Subcutaneous adipose tissue (tissue), 4 donors: ENCODE data around the gene IRX5. TPM values are rescaled to one million over a fixed set of nuclear protein-coding genes. Genes with fewer than 3 reads are reported as not detected.

Experiments
- CTCF ChIP-seq: fragments of 450-650 bp; IDR thresholded peaks from one replicate; pipeline ENCODE4 v1.5.1; 2016; ENCODE audit warnings: low read depth, mild to moderate bottlenecking, control low read depth, antibody characterized with exemption, moderate library complexity
- total RNA-seq, 4 donors: library from RNA; depleted of rRNA; stranded (reverse); fragments of >200 nt; gene quantifications; one replicate each; pipeline ENCODE4 v1.1.0, GENCODE V29; 2016

IRX5 gene
- total RNA-seq, 4 donors from 2014 or later, result 0.65 to 6.8 (median 4.8) TPM

DNA sequence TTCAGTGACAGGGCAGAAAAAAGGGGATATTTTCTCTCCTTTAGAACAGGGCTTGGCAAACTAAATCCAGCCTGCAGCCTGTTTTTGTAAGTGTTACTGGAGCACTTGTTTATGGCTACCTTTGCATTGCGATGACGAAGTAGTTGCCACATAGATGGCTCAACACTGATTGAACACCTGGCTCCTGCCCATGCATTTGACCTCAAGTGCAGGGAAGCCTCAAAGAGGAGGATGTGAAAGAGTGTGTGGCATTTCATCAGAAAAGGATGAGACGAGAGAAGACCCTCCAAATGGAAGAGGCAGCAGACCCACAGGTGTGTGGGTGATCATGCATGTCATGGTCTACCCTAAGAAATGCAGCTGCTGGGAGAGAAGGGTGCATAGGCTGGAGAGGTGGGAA lies 32.7 kb upstream of the IRX5 start:
- no peak for TF ChIP-seq CTCF

GRCh38 chr16:54901606-54902005 lies 29.1 kb upstream of the IRX5 start:
- no peak for TF ChIP-seq CTCF

GRCh38 chr16:54903047-54903446 lies 27.6 kb upstream of the IRX5 start:
- no peak for TF ChIP-seq CTCF

- no peak for TF ChIP-seq CTCF
These were observed 19.6 kb upstream of the IRX5 start for GRCh38 chr16:54911079-54911478.

DNA sequence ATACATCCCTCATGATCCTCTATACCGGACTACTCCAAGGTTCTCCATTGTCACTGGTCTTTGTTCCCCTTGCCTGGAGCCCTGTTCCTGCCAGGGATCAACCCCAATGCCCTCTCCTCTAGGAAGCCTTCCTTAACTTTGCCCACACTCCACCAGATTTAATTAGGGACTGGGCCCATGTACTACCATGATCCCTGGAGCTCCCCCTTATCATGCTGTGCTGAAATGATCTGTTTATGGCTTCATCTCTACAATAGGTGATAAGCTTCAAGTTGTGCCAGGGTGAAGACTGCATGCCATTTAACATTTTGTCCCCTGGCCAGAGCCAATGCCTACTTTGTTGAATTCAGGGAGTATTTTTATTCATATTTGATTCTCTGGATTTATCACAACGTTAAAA lies 17.9 kb upstream of the IRX5 start:
- TF ChIP-seq CTCF, result no peak

DNA sequence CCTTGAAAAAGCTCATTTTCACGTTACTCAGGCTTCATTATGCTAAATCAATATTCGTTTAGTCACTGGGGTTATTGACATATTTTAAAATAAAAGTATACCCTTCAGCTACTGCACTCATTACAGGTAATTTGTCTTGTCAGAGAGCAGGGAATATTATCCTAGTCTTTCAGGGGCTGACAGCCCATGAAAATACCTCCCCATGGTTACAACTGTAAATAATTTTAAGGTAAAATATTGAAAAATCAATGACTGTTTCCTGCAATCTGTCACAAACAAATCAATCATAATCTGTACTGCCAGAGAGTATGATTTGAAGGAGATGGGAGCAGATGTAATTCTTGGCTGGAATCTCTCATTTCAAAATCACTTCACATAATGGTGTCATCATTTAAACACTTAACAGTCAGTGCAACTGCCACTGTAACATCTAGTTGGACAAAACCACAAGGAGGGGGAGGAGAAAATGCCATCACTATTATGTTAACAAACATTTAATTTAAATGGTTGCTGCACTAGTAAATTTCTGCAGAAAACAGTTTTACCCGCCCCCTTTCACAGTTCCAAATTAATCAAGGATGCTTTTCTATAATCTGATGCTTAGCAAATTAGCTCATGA lies 9.3 kb upstream of the IRX5 start:
- TF ChIP-seq CTCF, result no peak

DNA sequence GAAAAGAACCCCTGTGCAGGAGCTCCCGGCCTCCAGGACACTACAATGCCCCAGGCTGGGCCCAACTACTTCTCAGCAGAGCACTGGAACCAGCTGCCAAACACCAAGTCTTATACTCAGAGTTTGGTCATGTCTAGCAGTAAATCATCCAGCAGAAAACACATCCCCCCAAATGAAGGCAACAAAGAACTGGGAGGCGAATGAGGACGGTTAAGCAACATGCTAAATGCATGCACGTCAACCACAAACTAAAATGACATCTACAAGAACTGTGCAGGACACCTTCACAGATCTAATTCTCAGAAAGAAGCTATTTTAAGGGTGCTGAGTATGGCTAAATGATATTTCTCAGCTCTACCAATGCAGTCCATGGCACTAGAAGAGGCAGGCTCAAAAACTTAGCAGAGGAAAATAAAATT lies 7.6 kb upstream of the IRX5 start:
- TF ChIP-seq CTCF, result no peak
